ENCODE data around the gene GCA. TPM values are rescaled to one million over a fixed set of nuclear protein-coding genes. Genes with fewer than 3 reads are reported as not detected.

The GCA gene
- total and polyA plus RNA-seq, 2 of the 13 experiments (the other 11 are each of a cell fraction or from before 2014, with no cell fraction given) = 42.0 to 48.3 TPM

GRCh38 chr2:162298669-162299335 is 45.1 kb upstream of the GCA start:
- in situ Hi-C loops (cut with HindIII; ENCODE audit: extremely low pct_ligation_motif_present, low pct_unique_long_range_greater_than_20kb) = loop anchor here (5.0 to 25.0 kb wide), 3 partner anchors 77 to 712 kb away; partner anchors contain the start of gene GCG
- intact Hi-C loops (cut with micrococcal nuclease; ENCODE audit: unreplicated experiment) = loop anchor here (1.0 kb wide), 2 partner anchors 78 to 146 kb away; no protein-coding TSS in a partner anchor
- Histone ChIP-seq H3K4me2 (ENCODE audit: low read depth, low read length) (no peak overlapping the region), H3K9me3 (ENCODE audit: low read length) (no peaks in the 10 kb centered on the region), H4K20me1 (ENCODE audit: insufficient read depth, low read length) (no peaks in the 10 kb centered on the region), H3K27ac (ENCODE audit: extremely low read length, insufficient read depth, low read length) (no peak overlapping the region), H3K4me3 (replicated peaks in 1 of 3; ENCODE audit: insufficient read depth in 1 of 3, low read depth in 2 of 3, low read length in 3 of 3) (no peak overlapping the region), H3K27me3 (ENCODE audit: control insufficient read depth in 1 of 2, insufficient read depth in 2 of 2, low read length in 2 of 2) (no peaks in the 10 kb centered on the region), H3K9ac (ENCODE audit: insufficient read depth, low read depth, low read length) (no peak overlapping the region), H3K36me3 (replicated peaks in 1 of 2; ENCODE audit: control insufficient read depth in 1 of 2, insufficient read depth in 2 of 2, low read length in 2 of 2) (no peaks in the 10 kb centered on the region), H3K4me1 (ENCODE audit: insufficient read depth, low read length) (no peaks in the 10 kb centered on the region), H2AFZ (ENCODE audit: low read length) (no peak overlapping the region), H3K79me2 (ENCODE audit: insufficient read depth, low read length) (no peaks in the 10 kb centered on the region)
- DNase-seq (ENCODE audit: low spot score) = no peak
- no peak for FAIRE-seq
- 81% methylated on average over 9 of the region's 9 CpGs for WGBS (ENCODE audit: low lambda C conversion rate)
- BruUV-seq (replicated peaks) = no TSS peak
- no peak for ATAC-seq
- ChIA-PET CTCF (ENCODE audit: low intra/inter-chr PET ratio, low total read pairs) (interaction anchor here (1.2 to 2.3 kb wide), 4 partner anchors 77 to 712 kb away, joined by 3 to 38 read pairs (median 10); no protein-coding TSS in a partner anchor), POLR2A (interaction anchor here (1.4 kb wide), 1 partner anchor 20 kb away, joined by 5 read pairs; the partner anchor contains the start of gene IFIH1)
- no peak for TF ChIP-seq JUND (CRISPR knock-in tag; IDR thresholded peaks at IDR 0.05)
- TF ChIP-seq, protein P1, sequence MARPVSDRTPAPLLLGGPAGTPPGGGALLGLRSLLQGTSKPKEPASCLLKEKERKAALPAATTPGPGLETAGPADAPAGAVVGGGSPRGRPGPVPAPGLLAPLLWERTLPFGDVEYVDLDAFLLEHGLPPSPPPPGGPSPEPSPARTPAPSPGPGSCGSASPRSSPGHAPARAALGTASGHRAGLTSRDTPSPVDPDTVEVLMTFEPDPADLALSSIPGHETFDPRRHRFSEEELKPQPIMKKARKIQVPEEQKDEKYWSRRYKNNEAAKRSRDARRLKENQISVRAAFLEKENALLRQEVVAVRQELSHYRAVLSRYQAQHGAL (CRISPR knock-in tag; IDR thresholded peaks at IDR 0.05; ENCODE audit: not compliant biosample characterization) = no peak
- TF ChIP-seq STAG1 (CRISPR knock-in tag; IDR thresholded peaks at IDR 0.05) = no peak
- TF ChIP-seq KLF13 (CRISPR knock-in tag; IDR thresholded peaks at IDR 0.05) = no peak
- TF ChIP-seq, protein P2, sequence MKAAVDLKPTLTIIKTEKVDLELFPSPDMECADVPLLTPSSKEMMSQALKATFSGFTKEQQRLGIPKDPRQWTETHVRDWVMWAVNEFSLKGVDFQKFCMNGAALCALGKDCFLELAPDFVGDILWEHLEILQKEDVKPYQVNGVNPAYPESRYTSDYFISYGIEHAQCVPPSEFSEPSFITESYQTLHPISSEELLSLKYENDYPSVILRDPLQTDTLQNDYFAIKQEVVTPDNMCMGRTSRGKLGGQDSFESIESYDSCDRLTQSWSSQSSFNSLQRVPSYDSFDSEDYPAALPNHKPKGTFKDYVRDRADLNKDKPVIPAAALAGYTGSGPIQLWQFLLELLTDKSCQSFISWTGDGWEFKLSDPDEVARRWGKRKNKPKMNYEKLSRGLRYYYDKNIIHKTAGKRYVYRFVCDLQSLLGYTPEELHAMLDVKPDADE (CRISPR knock-in tag; IDR thresholded peaks at IDR 0.05) = no peak
- TF ChIP-seq ZNF781 (CRISPR knock-in tag; IDR thresholded peaks at IDR 0.05; ENCODE audit: borderline replicate concordance, not compliant biosample characterization) = no peak
